ENCODE measurements around the gene ANK3.

The ANK3 gene

DNA sequence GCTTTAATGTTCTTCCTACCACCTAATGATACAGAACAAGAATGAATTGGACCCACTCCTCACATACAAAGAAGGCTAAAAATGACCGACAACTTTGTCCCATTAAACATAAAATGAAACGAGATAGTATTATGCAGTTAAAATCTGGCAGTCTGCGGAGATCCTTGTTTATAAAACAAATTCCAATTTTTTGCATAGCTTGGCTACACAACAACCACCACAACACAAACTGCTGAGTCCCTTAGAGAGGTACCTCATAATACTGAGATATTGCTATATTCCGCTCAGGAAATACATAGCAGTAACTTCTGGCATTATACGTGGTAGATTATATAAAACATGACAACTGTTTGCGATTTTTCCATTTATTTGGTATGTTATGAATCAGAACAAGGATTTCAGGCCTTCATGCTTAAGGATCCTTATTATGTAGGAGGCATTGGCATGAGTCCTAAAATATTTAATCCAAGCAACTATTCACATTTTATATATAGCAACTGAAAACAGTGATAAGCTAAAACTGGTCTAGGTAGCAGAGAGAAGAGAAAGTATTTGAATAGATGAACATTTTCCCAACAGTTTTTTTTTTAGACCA lies 96.0 kb downstream of the ANK3 start:
- H3K9me3 ChIP-seq (ENCODE audit: control insufficient read depth, insufficient read depth, low read depth, low read length): no peaks in the 10 kb centered on the region
- H3K4me1 ChIP-seq (ENCODE audit: control insufficient read depth, insufficient read depth, low read length): peaks cover 7% of the 10 kb centered on the region; the same call in 1 of the 2 replicates
- CTCF ChIA-PET: no interaction called here
- no peak overlapping the region for H3K27ac ChIP-seq (ENCODE audit: extremely low read depth, low read depth, low read length)
- no peak overlapping the region for H3K4me3 ChIP-seq (ENCODE audit: low read depth, low read length)
- TF ChIP-seq ZNF629 (tag by site-specific recombination; IDR thresholded peaks at IDR 0.05) (no peak), ZNF211 (tag by site-specific recombination; IDR thresholded peaks at IDR 0.05; ENCODE audit: low read depth) (no peak), ZNF776 (tag by site-specific recombination; IDR thresholded peaks at IDR 0.05; ENCODE audit: borderline replicate concordance) (no peak), BCL11B (tag by site-specific recombination; IDR thresholded peaks at IDR 0.05; ENCODE audit: low read depth) (no peak), ZNF174 (tag by site-specific recombination; IDR thresholded peaks at IDR 0.05) (no peak), EGR2 (tag by site-specific recombination; IDR thresholded peaks at IDR 0.05; ENCODE audit: low read depth) (no peak), ZSCAN30 (tag by site-specific recombination; IDR thresholded peaks at IDR 0.05) (no peak), ZNF10 (tag by site-specific recombination; IDR thresholded peaks at IDR 0.05) (no peak), ZNF548 (tag by site-specific recombination; IDR thresholded peaks at IDR 0.05) (no peak), ZNF585B (tag by site-specific recombination; IDR thresholded peaks at IDR 0.05) (no peak), ZNF792 (tag by site-specific recombination; IDR thresholded peaks at IDR 0.05) (no peak), ZNF501 (tag by site-specific recombination; IDR thresholded peaks at IDR 0.05) (no peak), ZNF677 (tag by site-specific recombination; IDR thresholded peaks at IDR 0.05) (no peak), ZNF571 (tag by site-specific recombination; IDR thresholded peaks at IDR 0.05) (no peak)
- TF ChIP-seq, protein P1, sequence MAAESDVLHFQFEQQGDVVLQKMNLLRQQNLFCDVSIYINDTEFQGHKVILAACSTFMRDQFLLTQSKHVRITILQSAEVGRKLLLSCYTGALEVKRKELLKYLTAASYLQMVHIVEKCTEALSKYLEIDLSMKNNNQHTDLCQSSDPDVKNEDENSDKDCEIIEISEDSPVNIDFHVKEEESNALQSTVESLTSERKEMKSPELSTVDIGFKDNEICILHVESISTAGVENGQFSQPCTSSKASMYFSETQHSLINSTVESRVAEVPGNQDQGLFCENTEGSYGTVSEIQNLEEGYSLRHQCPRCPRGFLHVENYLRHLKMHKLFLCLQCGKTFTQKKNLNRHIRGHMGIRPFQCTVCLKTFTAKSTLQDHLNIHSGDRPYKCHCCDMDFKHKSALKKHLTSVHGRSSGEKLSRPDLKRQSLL (tag by site-specific recombination; IDR thresholded peaks at IDR 0.05): no peak
- TF ChIP-seq, protein P2, sequence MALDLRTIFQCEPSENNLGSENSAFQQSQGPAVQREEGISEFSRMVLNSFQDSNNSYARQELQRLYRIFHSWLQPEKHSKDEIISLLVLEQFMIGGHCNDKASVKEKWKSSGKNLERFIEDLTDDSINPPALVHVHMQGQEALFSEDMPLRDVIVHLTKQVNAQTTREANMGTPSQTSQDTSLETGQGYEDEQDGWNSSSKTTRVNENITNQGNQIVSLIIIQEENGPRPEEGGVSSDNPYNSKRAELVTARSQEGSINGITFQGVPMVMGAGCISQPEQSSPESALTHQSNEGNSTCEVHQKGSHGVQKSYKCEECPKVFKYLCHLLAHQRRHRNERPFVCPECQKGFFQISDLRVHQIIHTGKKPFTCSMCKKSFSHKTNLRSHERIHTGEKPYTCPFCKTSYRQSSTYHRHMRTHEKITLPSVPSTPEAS (tag by site-specific recombination; IDR thresholded peaks at IDR 0.05): no peak
- TF ChIP-seq, protein P3, sequence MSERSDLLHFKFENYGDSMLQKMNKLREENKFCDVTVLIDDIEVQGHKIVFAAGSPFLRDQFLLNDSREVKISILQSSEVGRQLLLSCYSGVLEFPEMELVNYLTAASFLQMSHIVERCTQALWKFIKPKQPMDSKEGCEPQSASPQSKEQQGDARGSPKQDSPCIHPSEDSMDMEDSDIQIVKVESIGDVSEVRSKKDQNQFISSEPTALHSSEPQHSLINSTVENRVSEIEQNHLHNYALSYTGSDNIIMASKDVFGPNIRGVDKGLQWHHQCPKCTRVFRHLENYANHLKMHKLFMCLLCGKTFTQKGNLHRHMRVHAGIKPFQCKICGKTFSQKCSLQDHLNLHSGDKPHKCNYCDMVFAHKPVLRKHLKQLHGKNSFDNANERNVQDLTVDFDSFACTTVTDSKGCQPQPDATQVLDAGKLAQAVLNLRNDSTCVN (tag by site-specific recombination; optimal IDR thresholded peaks at IDR 0.05): no peak
- TF ChIP-seq, protein P4, sequence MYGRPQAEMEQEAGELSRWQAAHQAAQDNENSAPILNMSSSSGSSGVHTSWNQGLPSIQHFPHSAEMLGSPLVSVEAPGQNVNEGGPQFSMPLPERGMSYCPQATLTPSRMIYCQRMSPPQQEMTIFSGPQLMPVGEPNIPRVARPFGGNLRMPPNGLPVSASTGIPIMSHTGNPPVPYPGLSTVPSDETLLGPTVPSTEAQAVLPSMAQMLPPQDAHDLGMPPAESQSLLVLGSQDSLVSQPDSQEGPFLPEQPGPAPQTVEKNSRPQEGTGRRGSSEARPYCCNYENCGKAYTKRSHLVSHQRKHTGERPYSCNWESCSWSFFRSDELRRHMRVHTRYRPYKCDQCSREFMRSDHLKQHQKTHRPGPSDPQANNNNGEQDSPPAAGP (tag by site-specific recombination; IDR thresholded peaks at IDR 0.05): no peak
- TF ChIP-seq, protein P5, sequence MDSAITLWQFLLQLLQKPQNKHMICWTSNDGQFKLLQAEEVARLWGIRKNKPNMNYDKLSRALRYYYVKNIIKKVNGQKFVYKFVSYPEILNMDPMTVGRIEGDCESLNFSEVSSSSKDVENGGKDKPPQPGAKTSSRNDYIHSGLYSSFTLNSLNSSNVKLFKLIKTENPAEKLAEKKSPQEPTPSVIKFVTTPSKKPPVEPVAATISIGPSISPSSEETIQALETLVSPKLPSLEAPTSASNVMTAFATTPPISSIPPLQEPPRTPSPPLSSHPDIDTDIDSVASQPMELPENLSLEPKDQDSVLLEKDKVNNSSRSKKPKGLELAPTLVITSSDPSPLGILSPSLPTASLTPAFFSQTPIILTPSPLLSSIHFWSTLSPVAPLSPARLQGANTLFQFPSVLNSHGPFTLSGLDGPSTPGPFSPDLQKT (IDR thresholded peaks at IDR 0.05; ENCODE audit: borderline replicate concordance, low read depth, low read length): no peak
- POLR2A ChIA-PET: no interaction called here
- no peaks in the 10 kb centered on the region for H3K36me3 ChIP-seq (ENCODE audit: control insufficient read depth in 2 of 2, insufficient read depth in 1 of 2, low read length in 2 of 2)

DNA sequence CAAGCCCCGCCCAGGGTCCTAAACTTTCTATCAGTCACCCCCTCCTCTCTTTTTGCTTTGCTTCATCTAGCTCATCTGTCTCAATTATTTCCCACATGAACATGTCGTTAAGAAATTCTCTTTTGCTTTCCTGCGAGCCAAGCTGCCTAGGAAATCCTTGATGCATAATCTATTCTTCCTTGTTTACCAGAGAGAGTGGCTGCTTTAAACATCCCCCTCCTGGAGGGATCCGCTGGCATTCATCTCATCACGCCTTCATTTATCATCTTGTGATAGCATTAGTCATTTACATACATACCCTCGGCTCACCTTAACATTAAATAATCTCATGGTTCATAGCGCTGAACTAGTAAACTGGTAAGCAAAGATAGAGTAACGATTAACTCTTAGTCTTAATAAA lies 96.7 kb downstream of the ANK3 start:
- Histone ChIP-seq H3K36me3 (ENCODE audit: control insufficient read depth in 2 of 2, insufficient read depth in 1 of 2, low read length in 2 of 2) (no peaks in the 10 kb centered on the region), H3K4me3 (ENCODE audit: low read depth, low read length) (no peak overlapping the region), H3K27ac (ENCODE audit: extremely low read depth, low read depth, low read length) (no peak overlapping the region), H3K4me1 (ENCODE audit: control insufficient read depth, insufficient read depth, low read length) (peaks cover 7% of the 10 kb centered on the region; the same call in 1 of the 2 replicates), H3K9me3 (ENCODE audit: control insufficient read depth, insufficient read depth, low read depth, low read length) (no peaks in the 10 kb centered on the region)
- POLR2A ChIA-PET: no interaction called here
- CTCF ChIA-PET: no interaction called here
- TF ChIP-seq ZNF701 (tag by site-specific recombination; IDR thresholded peaks at IDR 0.05) (no peak), ZFHX2 (tag by site-specific recombination; conservative IDR thresholded peaks at IDR 0.05) (no peak), ZNF664 (tag by site-specific recombination; IDR thresholded peaks at IDR 0.05) (no peak), ZNF433 (tag by site-specific recombination; IDR thresholded peaks at IDR 0.05; ENCODE audit: low read depth) (no peak), ZNF146 (tag by site-specific recombination; IDR thresholded peaks at IDR 0.05) (no peak), SETDB1 (IDR thresholded peaks at IDR 0.05; ENCODE audit: insufficient read length, low read length) (no peak), ZFP69B (tag by site-specific recombination; IDR thresholded peaks at IDR 0.05) (no peak), EGR2 (tag by site-specific recombination; IDR thresholded peaks at IDR 0.05; ENCODE audit: low read depth) (no peak)
- TF ChIP-seq, protein P6, sequence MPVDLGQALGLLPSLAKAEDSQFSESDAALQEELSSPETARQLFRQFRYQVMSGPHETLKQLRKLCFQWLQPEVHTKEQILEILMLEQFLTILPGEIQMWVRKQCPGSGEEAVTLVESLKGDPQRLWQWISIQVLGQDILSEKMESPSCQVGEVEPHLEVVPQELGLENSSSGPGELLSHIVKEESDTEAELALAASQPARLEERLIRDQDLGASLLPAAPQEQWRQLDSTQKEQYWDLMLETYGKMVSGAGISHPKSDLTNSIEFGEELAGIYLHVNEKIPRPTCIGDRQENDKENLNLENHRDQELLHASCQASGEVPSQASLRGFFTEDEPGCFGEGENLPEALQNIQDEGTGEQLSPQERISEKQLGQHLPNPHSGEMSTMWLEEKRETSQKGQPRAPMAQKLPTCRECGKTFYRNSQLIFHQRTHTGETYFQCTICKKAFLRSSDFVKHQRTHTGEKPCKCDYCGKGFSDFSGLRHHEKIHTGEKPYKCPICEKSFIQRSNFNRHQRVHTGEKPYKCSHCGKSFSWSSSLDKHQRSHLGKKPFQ (tag by site-specific recombination; IDR thresholded peaks at IDR 0.05): no peak
